ENCODE measurements around the gene PEX7. TPM values are rescaled to one million over a fixed set of nuclear protein-coding genes. Genes with fewer than 3 reads are reported as not detected.
"Not testable (repeated sequence)": the region's sequence is repeated elsewhere in the genome, so short reads cannot be mapped to it uniquely, and the experiment has no call there.

PEX7 gene
- polyA plus RNA-seq, 3 donors from 2014 or later: 2.2 to 3.9 (median 2.9) TPM

DNA sequence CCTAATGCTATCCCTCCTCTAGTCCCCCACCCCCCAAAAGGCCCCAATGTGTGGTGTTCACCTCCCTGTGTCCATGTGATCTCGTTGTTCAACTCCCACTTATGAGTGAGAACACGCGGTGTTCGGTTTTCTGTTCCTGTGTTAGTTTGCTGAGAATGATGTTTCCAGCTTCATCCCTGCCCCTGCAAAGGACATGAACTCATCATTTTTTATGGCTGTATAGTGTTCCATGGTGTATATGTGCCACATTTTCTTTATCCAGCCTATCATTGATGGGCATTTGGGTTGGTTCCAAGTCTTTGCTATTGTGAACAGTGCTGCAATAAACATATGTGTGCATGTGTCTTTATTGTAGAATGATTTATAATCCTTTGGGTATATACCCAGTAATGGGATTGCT is 54.1 kb downstream of the PEX7 start:
- H3K4me1 Mint-ChIP-seq; DNase-seq; H3K27me3 Mint-ChIP-seq (ENCODE audit: low read depth in 3 of 3); H3K27ac Mint-ChIP-seq; H3K4me3 Mint-ChIP-seq: not testable (repeated sequence)
- Mint-ChIP-seq H3K36me3 (peaks cover 21 to 57% (median 52%) of the 10 kb centered on the region in 3 donors), H3K9me3 (peaks cover 14 to 37% (median 29%) of the 10 kb centered on the region in 6 donors)

DNA sequence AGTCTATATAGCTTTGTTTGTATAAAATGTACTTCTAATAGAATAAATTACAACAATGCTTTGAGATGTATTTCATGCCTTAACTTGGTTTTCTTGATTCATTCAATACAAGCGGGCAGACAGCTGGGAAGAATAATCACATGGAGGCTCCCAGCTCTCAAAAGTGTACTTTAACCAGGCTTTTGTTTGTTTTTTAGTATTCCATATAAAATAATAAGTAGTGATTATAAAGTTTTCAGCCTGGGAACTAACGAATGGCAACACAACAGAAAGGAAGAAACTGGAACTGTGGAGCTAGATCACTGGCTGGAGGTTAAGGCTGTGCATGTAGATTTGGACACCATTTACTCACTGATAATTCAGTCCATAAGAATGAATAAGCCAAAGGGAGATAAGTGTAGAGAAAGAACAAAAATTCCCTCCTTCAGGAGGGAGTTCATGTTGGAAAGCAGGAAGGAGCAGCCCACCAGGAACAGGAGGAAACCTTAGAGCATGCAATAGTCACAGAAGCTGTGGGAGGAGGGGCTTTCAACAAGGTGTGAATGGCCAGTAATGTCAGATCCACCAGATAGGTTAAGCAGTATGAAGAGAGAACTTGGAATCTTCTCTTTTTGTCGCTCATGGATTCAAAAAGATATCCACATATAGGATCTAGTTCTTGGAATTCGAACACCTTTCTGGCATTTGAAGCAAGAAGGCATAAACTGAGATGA is 58.5 kb downstream of the PEX7 start:
- H3K9me3 Mint-ChIP-seq: peaks cover under 1 to 12% (median 5%) of the 10 kb centered on the region in 6 donors
- H3K4me3 Mint-ChIP-seq: no peak overlapping the region
- peaks cover 4 to 6% of the 10 kb centered on the region in 2 donors for H3K4me1 Mint-ChIP-seq
- peaks cover 0 to 28% (median 22%) of the 10 kb centered on the region in 3 donors for H3K36me3 Mint-ChIP-seq
- H3K27me3 Mint-ChIP-seq (ENCODE audit: low read depth in 3 of 3): no peaks in the 10 kb centered on the region
- no peak overlapping the region for H3K27ac Mint-ChIP-seq
- DNase-seq: no peak

- Mint-ChIP-seq H3K27me3 (ENCODE audit: low read depth in 3 of 3) (no peaks in the 10 kb centered on the region), H3K4me1 (peaks cover 0 to 2% of the 10 kb centered on the region in 2 donors), H3K9me3 (no peaks in the 10 kb centered on the region), H3K27ac (no peak overlapping the region), H3K4me3 (no peak overlapping the region), H3K36me3 (peaks cover 4 to 5% (median 4%) of the 10 kb centered on the region in 3 donors)
- DNase-seq: no peak
These were observed 63.7 kb downstream of the PEX7 start for GRCh38 chr6:136886091-136886490.

DNA sequence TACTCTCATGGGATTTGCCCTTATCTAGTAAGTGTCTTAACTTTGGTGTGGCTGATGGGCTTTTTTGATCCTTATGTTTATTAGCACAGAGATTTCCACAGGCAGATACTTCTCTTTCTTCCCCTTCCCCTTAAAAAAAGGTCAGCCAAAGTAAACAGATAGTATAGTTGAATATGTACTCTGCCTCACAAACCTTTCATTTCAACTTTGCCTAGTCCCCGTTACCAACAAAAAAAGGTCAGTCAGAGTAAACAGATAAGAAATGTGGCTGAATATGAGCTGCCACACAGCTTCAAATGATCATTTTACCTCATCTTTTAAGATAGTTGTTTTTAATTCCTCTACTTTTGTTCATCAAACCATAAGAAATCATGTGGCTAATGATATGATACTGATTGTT is 65.6 kb downstream of the PEX7 start:
- Mint-ChIP-seq H3K4me3 (no peak overlapping the region), H3K4me1 (peaks cover 0 to 2% of the 10 kb centered on the region in 2 donors), H3K27me3 (ENCODE audit: low read depth in 3 of 3) (no peaks in the 10 kb centered on the region), H3K27ac (no peak overlapping the region), H3K36me3 (peaks cover 3 to 5% (median 4%) of the 10 kb centered on the region in 3 donors), H3K9me3 (no peaks in the 10 kb centered on the region)
- no peak for DNase-seq

- H3K36me3 Mint-ChIP-seq: peaks cover 3 to 8% (median 5%) of the 10 kb centered on the region in 3 donors
- H3K4me3 Mint-ChIP-seq: no peak overlapping the region
- H3K27me3 Mint-ChIP-seq (ENCODE audit: low read depth in 3 of 3): peaks cover 0 to 2% (median 0%) of the 10 kb centered on the region in 3 donors
- peaks cover 0 to 2% of the 10 kb centered on the region in 2 donors for H3K4me1 Mint-ChIP-seq
- H3K27ac Mint-ChIP-seq: no peak overlapping the region
- DNase-seq: no peak
- H3K9me3 Mint-ChIP-seq: no peaks in the 10 kb centered on the region
These were observed 67.1 kb downstream of the PEX7 start for GRCh38 chr6:136889271-136890193.

GRCh38 chr6:136890194-136890839 is 67.9 kb downstream of the PEX7 start:
- Mint-ChIP-seq H3K4me3 (no peak overlapping the region), H3K27me3 (ENCODE audit: low read depth in 3 of 3) (peaks cover 0 to 2% (median 0%) of the 10 kb centered on the region in 3 donors), H3K4me1 (peaks cover 0 to 2% of the 10 kb centered on the region in 2 donors), H3K9me3 (no peaks in the 10 kb centered on the region), H3K36me3 (peaks cover 3 to 8% (median 5%) of the 10 kb centered on the region in 3 donors), H3K27ac (no peak overlapping the region)
- DNase-seq: no peak

GRCh38 chr6:136890986-136891385 is 68.6 kb downstream of the PEX7 start:
- H3K27ac Mint-ChIP-seq: no peak overlapping the region
- peaks cover 3 to 8% (median 5%) of the 10 kb centered on the region in 3 donors for H3K36me3 Mint-ChIP-seq
- H3K4me3 Mint-ChIP-seq: no peak overlapping the region
- peaks cover 0 to 2% of the 10 kb centered on the region in 2 donors for H3K4me1 Mint-ChIP-seq
- peaks cover 0 to 2% (median 0%) of the 10 kb centered on the region in 3 donors for H3K27me3 Mint-ChIP-seq (ENCODE audit: low read depth in 3 of 3)
- H3K9me3 Mint-ChIP-seq: no peaks in the 10 kb centered on the region
- no peak for DNase-seq

DNA sequence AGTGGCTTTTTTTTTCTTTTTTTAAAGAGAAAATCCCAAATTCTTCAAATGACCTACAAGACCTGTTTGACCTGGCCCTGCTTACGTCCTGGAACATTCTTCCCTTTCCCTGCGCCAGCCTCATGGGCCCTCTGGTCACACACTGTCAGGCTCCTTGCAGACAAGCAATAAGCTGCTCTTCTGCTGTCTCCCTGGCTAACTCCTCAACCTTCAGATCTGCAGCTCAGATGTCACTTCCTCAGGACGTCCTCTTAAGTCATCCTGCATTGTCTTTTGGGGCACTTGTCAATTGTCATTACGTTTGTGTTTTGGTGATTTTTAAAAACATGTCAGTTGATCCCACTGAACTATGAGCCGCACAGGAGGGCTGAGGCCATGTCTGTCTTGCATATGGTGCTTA is 70.8 kb downstream of the PEX7 start:
- Mint-ChIP-seq H3K4me3 (no peak overlapping the region), H3K36me3 (peaks cover 3 to 5% (median 3%) of the 10 kb centered on the region in 3 donors)

GRCh38 chr6:136895901-136896300 is 73.5 kb downstream of the PEX7 start:
- Mint-ChIP-seq H3K27ac (no peak overlapping the region), H3K9me3 (no peaks in the 10 kb centered on the region), H3K4me3 (no peak overlapping the region), H3K27me3 (ENCODE audit: low read depth in 3 of 3) (peaks cover 0 to 2% (median 0%) of the 10 kb centered on the region in 3 donors), H3K36me3 (peaks cover 10 to 11% (median 10%) of the 10 kb centered on the region in 3 donors), H3K4me1 (no peaks in the 10 kb centered on the region)
- no peak for DNase-seq

More for the DNA sequence above, 70.8 kb downstream of the PEX7 start:
- H3K9me3 Mint-ChIP-seq: no peaks in the 10 kb centered on the region
- no peak for DNase-seq
- no peak overlapping the region for H3K27ac Mint-ChIP-seq
- H3K4me1 Mint-ChIP-seq: peaks cover 0 to 2% of the 10 kb centered on the region in 2 donors
- peaks cover 0 to 2% (median 0%) of the 10 kb centered on the region in 3 donors for H3K27me3 Mint-ChIP-seq (ENCODE audit: low read depth in 3 of 3)

GRCh38 chr6:136897071-136897470 is 74.7 kb downstream of the PEX7 start:
- Mint-ChIP-seq H3K27ac (no peak overlapping the region), H3K27me3 (ENCODE audit: low read depth in 3 of 3) (peaks cover 0 to 2% (median 0%) of the 10 kb centered on the region in 3 donors), H3K4me1 (no peaks in the 10 kb centered on the region), H3K9me3 (no peaks in the 10 kb centered on the region), H3K4me3 (no peak overlapping the region), H3K36me3 (peaks cover 17 to 20% (median 18%) of the 10 kb centered on the region in 3 donors)
- DNase-seq: no peak

DNA sequence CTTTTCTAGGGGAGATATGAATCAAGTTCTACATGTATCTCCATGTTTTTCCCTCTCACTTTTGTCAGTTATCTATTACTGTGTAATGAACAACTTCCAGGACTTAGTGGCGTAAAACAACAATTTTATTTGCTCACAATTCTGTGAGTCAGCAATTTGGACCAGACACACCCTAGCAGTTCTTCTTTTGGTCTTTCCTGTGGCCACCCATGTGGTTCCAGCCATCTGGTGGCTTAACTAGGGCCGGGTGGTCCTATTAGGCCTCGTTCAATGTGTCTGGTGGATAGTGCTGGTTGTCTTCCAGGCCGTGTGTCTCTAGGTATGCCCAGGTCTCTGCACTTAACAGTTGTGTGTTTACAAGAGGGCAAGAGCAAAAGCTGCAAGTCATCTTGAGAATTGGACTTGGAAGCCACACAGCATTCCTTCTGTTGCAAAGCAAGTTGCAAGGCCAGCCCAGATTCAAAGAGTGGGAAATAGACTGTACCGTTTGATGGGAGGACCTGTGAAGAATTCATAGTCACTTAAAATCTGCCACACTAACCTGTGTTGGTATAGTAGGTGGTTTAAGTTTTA is 78.9 kb downstream of the PEX7 start:
- DNase-seq: no peak
- Mint-ChIP-seq H3K27ac (no peak overlapping the region), H3K9me3 (no peaks in the 10 kb centered on the region), H3K4me3 (no peak overlapping the region), H3K4me1 (no peaks in the 10 kb centered on the region), H3K27me3 (ENCODE audit: low read depth in 3 of 3) (no peaks in the 10 kb centered on the region), H3K36me3 (peaks cover 16 to 22% (median 18%) of the 10 kb centered on the region in 3 donors)

DNA sequence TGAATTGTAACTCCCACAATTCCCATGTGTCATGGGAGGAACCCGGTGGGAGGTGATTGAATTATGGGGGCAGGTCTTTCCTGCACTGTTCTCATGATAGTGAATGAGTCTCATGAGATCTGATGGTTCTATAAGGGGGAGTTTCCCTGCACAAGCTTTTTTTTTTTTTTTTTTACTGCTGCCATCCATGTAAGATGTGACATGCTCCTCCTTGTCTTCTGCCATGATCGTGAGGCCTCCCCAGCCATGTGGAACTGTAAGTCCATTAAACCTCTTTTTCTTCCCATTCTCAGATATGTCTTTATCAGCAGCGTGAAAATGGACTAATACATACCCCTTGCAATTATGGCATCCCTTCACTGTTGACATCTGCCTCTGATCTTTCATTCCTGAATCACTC is 82.1 kb downstream of the PEX7 start:
- H3K4me3 Mint-ChIP-seq; H3K27ac Mint-ChIP-seq; H3K27me3 Mint-ChIP-seq (ENCODE audit: low read depth in 3 of 3); H3K9me3 Mint-ChIP-seq; DNase-seq; H3K4me1 Mint-ChIP-seq: not testable (repeated sequence)
- H3K36me3 Mint-ChIP-seq: peaks cover 16 to 22% (median 18%) of the 10 kb centered on the region in 3 donors

- DNase-seq: no peak
- no peak overlapping the region for H3K4me3 Mint-ChIP-seq
- H3K27me3 Mint-ChIP-seq (ENCODE audit: low read depth in 3 of 3): peaks cover 2 to 5% (median 4%) of the 10 kb centered on the region in 3 donors
- peaks cover 35 to 40% (median 39%) of the 10 kb centered on the region in 3 donors for H3K36me3 Mint-ChIP-seq
- peaks cover 0 to 1% (median 0%) of the 10 kb centered on the region in 6 donors for H3K9me3 Mint-ChIP-seq
- peaks cover 3% of the 10 kb centered on the region in 2 donors for H3K4me1 Mint-ChIP-seq
- H3K27ac Mint-ChIP-seq: no peak overlapping the region
These were observed 92.6 kb downstream of the PEX7 start for GRCh38 chr6:136914947-136915346.

All from immature natural killer cell (primary cell).